NCI-H2107 treated with DMSO at 0.1 percent for 48 hours (cell line): ENCODE results near the gene CTF1.

ENCODE experiments used
- DNase-seq: peaks from one replicate; lab custom pipeline; 2025; ENCODE audit not compliant: unreplicated experiment; lab: John Stamatoyannopoulos, UW

The CTF1 gene

GRCh38 chr16:30904114-30904780 lies 7.8 kb downstream of the CTF1 start:
- DNase-seq: no peak

- DNase-seq: no peak
Measured at GRCh38 chr16:30907064-30907463, 10.7 kb downstream of the CTF1 start.

GRCh38 chr16:30910427-30911029 lies 14.1 kb downstream of the CTF1 start:
- DNase-seq: no peak

- DNase-seq: no peak
Measured at GRCh38 chr16:30912794-30913412, 16.5 kb downstream of the CTF1 start.

- DNase-seq: no peak
Measured at GRCh38 chr16:30914830-30915229, 18.4 kb downstream of the CTF1 start.

- DNase-seq: no peak
Measured at GRCh38 chr16:30918614-30919013, 22.2 kb downstream of the CTF1 start.

- DNase-seq: no peak
Measured at GRCh38 chr16:30920891-30921290, 24.5 kb downstream of the CTF1 start.

GRCh38 chr16:30921459-30921747 lies 25.0 kb downstream of the CTF1 start:
- DNase-seq: no peak

- DNase-seq: peak; percentile 79
Measured at GRCh38 chr16:30921748-30922419, 25.5 kb downstream of the CTF1 start.

- DNase-seq: peak; percentile 98
Measured at GRCh38 chr16:30922420-30922959, 26.1 kb downstream of the CTF1 start.

GRCh38 chr16:30922960-30923535 lies 26.6 kb downstream of the CTF1 start:
- peak; percentile 100 for DNase-seq

- DNase-seq: no peak
Measured at GRCh38 chr16:30923554-30924075, 27.2 kb downstream of the CTF1 start, which contains the start of gene FBXL19. Gene FBXL19 (plus strand): TSS chr16:30923572. CDS start chr16:30925755, 2,183 bp downstream.

- no peak for DNase-seq
Measured at GRCh38 chr16:30924076-30924912, 27.9 kb downstream of the CTF1 start.

- DNase-seq: no peak
Measured at GRCh38 chr16:30924913-30925631, 28.7 kb downstream of the CTF1 start.

GRCh38 chr16:30925632-30925987 lies 29.2 kb downstream of the CTF1 start:
- DNase-seq: no peak

- no peak for DNase-seq
Measured at GRCh38 chr16:30925995-30926811, 29.8 kb downstream of the CTF1 start.

GRCh38 chr16:30926937-30927788 lies 30.7 kb downstream of the CTF1 start:
- no peak for DNase-seq
